GM21381 (cell line): ENCODE measurements around the gene CDH4.

Experiments
- ATAC-seq: cut with Tn5 transposase; IDR thresholded peaks from one replicate; pipeline ENCODE4 v1.9.1; 2021; ENCODE audit warnings: mild to moderate bottlenecking, moderate library complexity; ENCODE audit not compliant: unreplicated experiment

CDH4 gene

GRCh38 chr20:61543931-61544745, 292.1 kb downstream of the CDH4 start:
- no peak for ATAC-seq

GRCh38 chr20:61544910-61545889, 293.1 kb downstream of the CDH4 start:
- no peak for ATAC-seq

GRCh38 chr20:61546641-61547040, 294.6 kb downstream of the CDH4 start:
- ATAC-seq = no peak

GRCh38 chr20:61548069-61548468, 296.0 kb downstream of the CDH4 start:
- ATAC-seq = no peak

GRCh38 chr20:61549865-61550264, 297.8 kb downstream of the CDH4 start:
- ATAC-seq = no peak

- ATAC-seq = no peak
These were observed 299.3 kb downstream of the CDH4 start for GRCh38 chr20:61551401-61551800.

GRCh38 chr20:61554617-61555016, 302.6 kb downstream of the CDH4 start:
- no peak for ATAC-seq

GRCh38 chr20:61555566-61555965, 303.5 kb downstream of the CDH4 start:
- ATAC-seq = no peak

GRCh38 chr20:61556111-61556510, 304.1 kb downstream of the CDH4 start:
- ATAC-seq = no peak

- ATAC-seq = no peak
These were observed 304.6 kb downstream of the CDH4 start for GRCh38 chr20:61556673-61557072.

GRCh38 chr20:61557621-61558020, 305.6 kb downstream of the CDH4 start:
- no peak for ATAC-seq

- ATAC-seq = no peak
These were observed 306.7 kb downstream of the CDH4 start for GRCh38 chr20:61558726-61559125.

GRCh38 chr20:61559706-61560315, 307.8 kb downstream of the CDH4 start:
- no peak for ATAC-seq

GRCh38 chr20:61560361-61560853, 308.3 kb downstream of the CDH4 start:
- no peak for ATAC-seq

- no peak for ATAC-seq
These were observed 309.2 kb downstream of the CDH4 start for GRCh38 chr20:61561111-61561830.

- no peak for ATAC-seq
These were observed 310.4 kb downstream of the CDH4 start for GRCh38 chr20:61562491-61562890.

- ATAC-seq = no peak
These were observed 310.9 kb downstream of the CDH4 start for GRCh38 chr20:61562897-61563504.

- no peak for ATAC-seq
These were observed 312.6 kb downstream of the CDH4 start for GRCh38 chr20:61564628-61565027.

GRCh38 chr20:61565791-61566190, 313.7 kb downstream of the CDH4 start:
- no peak for ATAC-seq

GRCh38 chr20:61566691-61567090, 314.6 kb downstream of the CDH4 start:
- no peak for ATAC-seq
